NCI-H2081 treated with DMSO at 0.1 percent for 48 hours (cell line): ENCODE data around the gene HYDIN.
"Not testable (repeated sequence)": the region's sequence is repeated elsewhere in the genome, so short reads cannot be mapped to it uniquely, and the experiment has no call there.

Experiments used
- DNase-seq: peaks from one replicate; lab custom pipeline; 2025; lab: John Stamatoyannopoulos, UW

Gene HYDIN

GRCh38 chr16:70992511-70992910 is 238.0 kb downstream of the HYDIN start:
- DNase-seq, result not testable (repeated sequence)

- DNase-seq, result not testable (repeated sequence)
These were observed 243.4 kb downstream of the HYDIN start for GRCh38 chr16:70987019-70987715.

- peak; percentile 73 for DNase-seq
These were observed 245.8 kb downstream of the HYDIN start for GRCh38 chr16:70984675-70985074.

DNA sequence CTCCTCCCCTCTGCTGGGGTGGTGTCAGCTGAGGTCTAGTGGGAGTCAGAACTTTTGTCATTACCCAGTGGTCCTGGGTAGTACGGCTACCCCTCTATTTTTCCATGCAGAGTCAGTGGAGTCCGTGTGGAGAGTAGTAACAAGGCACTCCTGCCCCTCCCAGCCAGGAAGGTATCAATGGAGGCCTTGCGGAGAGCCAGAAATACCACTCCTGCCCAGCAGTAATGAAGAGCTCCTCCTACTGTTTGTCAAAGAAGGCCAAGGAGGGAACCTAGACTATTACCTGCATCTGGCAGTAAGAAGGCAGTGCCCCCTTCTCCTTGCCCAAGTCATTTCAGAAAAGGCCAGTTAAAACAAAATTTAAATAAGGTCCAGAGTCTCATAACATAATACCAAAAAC is 262.2 kb downstream of the HYDIN start:
- DNase-seq, result not testable (repeated sequence)

DNA sequence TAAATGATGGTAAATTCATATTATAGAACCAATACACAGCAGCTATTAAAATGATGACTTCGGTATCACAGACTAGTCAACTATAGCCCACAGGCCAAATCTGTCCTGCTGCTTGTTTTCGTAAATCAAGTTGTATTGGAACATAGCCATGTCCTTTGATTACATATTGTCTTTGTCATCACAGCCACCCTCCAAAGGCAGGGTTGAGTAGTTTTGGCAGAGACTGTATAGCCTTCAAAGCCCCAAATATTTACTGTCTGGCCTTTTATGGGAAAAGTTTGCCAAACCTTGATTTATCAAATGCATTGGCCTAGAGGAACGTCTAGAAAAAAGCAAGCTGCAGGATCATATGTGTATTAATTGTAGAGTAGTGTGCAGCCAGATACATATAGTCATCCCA is 270.4 kb downstream of the HYDIN start:
- not testable (repeated sequence) for DNase-seq

DNA sequence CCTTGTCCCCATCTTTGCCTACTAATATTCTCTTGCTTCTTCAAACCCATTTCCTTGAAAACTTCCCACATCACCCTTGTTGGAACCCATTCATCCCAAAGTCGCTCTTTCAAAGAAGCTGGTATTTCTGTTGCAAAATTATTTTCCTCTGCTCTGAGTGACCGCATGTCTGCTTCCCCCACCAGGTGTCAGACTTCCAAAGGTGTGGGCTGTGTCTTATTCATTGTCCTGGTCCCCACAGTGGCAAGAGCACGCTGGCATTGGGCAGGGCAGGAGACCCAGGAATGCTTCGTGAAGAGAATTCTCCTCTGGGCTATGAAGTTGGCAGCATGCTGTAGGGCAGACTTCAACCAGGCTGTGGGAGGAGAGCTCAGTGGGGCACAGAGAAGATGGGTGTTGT is 275.6 kb downstream of the HYDIN start:
- DNase-seq, result not testable (repeated sequence)

DNA sequence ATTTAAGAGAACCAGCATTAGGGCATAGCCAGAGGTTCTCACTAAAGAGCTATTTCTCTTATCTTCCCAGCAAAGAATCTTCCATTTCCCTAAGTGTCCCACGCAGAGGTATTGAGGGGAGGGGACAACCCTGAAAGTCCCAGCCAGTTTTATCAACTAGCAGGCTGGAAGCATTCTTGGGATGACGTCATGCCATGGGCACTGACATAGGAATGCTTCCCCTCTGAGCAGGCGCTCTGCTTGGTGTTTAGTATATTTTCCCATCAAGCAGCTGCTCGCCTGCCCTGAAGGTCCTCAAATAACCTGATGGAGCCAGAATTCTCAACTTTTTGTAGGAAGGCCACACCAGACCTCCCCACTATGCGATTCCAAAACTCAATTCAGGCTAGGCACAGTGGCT is 276.7 kb downstream of the HYDIN start:
- not testable (repeated sequence) for DNase-seq

- not testable (repeated sequence) for DNase-seq
These were observed 287.0 kb downstream of the HYDIN start for GRCh38 chr16:70943551-70943950.

DNA sequence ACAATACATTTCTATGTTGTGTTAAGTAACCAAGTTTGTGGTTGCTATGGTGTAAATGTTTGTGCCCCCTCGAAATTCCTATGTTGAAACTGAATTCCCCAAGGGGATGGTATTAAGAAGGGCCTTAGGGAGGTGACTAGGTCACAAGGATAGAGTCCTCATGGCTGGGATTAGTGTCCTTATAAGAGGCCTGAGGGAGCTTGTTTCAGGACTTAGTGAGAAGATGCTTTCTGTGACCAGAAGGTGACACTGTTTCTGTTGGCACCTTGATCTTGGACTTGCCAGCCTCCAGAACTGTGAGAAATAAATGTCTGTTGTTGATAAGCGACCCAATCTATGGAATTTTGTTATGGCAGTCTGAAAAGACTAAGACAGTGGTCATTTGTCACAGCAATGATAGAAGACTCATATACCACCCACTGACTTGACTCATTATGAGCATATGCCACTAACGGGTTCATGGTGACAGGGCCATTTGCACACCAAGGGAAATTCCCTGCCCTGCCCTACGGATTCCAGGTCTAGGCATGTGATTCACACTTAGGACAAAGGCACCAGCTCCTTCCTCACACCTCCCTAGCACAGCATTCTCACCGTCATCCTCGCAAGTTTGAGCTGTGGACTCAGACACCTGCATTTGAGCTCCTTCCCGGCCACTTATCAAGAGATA is 290.7 kb downstream of the HYDIN start:
- DNase-seq, result not testable (repeated sequence)

DNA sequence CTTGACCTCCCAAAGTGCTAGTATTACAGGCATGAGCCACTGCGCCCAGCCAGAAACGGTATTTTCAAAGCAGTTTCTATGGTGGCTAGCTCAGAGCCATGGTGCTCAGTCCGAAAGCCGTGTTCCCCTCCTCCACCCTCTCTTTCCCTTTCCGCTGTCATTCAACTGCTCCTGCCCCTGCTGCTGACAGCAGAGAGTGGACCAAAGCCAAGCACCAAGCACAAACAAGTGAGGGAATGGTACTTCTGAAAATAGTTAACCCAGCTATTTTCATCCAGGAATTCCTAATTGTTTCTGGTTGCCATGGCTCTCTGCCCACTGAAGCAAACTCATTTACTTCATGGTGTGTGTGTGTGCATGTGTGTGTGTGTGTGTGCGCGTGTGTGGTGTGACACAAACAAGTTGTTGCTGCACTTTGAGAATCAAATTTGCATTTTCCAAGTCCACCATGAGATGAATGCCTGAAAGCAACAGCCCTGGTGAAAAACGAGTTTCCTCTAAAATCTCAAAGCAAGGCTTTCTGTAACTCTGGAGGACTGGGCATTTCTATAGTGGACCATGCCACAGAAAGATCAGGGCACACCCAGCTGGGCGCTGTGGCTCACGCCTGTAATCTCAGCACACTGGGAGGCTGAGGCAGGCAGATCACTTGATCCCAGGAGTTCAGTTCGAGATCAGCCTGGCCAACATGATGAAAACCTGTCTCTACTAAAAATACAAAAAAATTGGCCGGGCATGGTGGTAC is 293.6 kb downstream of the HYDIN start:
- DNase-seq, result not testable (repeated sequence)

DNA sequence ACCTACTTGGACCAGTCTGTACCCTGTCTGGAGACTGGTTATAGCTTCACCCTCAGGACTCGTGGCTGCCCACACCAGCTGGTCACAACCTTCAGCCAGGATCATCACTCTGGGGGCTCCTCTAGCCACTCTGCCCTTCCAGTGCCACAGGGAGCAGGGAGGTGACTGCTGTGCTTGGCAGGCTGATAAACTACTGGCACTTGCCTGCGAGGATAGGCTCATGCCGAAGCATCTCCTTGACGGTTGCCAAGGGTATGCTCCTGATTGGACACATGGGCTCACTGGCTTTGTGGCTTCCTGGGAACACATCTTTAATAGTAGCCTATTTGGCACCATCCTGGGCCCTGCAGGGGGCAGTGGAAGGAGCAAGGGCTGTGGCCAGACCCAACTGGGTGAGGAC is 295.2 kb downstream of the HYDIN start:
- DNase-seq, result not testable (repeated sequence)

- DNase-seq, result not testable (repeated sequence)
These were observed 296.8 kb downstream of the HYDIN start for GRCh38 chr16:70933746-70934145.

- not testable (repeated sequence) for DNase-seq
These were observed 299.8 kb downstream of the HYDIN start for GRCh38 chr16:70930757-70931156.

DNA sequence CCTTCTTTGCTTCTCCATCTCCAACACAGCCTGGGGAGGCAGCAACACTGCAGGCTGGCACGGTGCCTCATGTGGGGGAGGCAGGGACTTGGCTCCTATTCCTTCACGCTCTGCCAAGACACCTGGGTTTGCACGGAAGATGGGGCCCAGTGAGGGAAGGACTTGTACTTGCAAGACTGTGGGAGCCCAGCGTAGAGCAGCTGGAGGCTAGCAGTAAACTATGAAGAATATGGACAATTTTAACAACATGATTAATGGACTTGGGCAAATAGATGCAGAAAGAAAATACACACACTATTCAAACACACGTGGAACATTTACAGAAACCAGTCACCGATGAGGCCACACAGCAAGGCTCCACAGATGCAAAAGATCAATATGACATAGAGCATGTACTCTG is 308.4 kb downstream of the HYDIN start:
- DNase-seq, result peak; percentile 16

- DNase-seq, result not testable (repeated sequence)
These were observed 309.9 kb downstream of the HYDIN start for GRCh38 chr16:70920661-70921060.

DNA sequence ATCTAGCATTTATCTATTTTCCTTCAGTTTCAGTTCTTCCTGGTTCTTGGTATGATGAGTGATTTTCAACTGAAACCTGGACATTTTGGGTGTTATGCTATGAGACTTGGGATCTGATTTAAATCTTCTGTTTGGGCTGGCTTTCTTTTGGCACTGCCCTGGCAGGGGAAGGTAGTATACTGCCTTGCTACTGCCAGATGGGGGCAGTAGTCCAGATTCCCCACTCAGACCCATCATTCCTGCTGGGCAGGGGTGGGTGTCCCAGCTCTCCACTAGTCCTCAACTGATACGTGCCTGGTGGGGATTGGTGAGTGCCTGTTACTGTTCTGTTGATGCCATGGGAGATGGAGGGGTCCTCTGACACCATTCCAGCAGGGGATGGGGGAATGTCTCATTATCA is 342.3 kb downstream of the HYDIN start:
- DNase-seq, result not testable (repeated sequence)

DNA sequence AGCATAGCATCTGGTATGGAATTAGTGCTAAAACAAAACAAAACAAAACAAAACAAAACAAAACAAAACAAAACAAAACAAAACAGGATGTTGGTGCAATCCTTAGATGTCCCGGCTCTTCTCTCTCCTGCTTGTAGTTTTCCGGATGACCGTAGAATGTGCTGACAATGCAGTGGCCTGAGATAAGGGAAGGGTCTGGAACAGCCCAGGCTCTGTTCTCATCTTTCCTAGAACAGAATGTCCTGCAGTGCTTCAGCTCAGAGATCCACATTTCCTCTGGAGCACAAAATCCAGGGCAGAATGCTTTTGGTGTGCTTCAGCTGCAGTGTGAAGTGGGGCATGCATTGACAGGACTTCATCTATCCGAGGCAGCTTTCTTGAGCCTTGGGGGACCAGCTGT is 345.9 kb downstream of the HYDIN start:
- DNase-seq, result not testable (repeated sequence)

DNA sequence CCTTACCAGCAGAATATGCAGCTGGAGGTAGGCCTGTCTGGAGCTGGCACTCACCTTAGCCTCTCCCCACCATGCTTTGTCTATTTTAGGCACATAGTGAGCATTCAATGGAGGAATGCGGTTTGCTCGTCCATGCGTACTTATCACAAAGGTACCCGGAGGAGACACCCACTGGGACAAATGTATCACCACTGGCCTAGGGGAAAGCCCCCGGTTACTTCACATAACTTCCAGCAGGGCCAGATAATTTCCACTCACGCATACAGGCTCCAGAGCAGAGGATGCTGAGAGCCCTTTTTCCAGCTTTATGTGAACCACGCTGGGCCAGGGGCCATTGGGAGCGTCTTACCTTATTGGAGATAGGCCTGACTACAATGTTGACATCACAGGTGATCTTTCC is 348.2 kb downstream of the HYDIN start:
- not testable (repeated sequence) for DNase-seq

DNA sequence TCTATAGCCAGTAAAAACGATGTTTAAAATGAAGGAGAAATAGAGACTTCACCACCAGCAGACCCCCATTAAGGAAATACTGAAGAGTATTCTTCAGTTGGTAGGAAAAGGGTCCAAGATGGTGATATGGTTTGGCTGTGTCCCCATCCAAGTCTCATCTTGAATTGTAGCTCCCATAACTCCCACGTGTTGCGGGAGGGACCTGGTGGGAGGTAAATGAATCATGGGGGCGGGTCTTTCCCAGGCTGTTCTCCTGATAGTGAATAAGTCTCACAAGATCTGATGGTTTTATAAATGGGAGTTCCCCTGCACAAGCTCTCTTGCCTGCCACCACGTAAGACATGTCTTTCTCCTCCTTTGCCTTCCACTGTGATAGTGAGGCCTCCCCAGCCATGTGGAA is 352.6 kb downstream of the HYDIN start:
- DNase-seq, result not testable (repeated sequence)

- not testable (repeated sequence) for DNase-seq
These were observed 354.1 kb downstream of the HYDIN start for GRCh38 chr16:70876442-70876841.

GRCh38 chr16:70864698-70865097 is 365.8 kb downstream of the HYDIN start:
- DNase-seq, result not testable (repeated sequence)

GRCh38 chr16:70861996-70862395 is 368.5 kb downstream of the HYDIN start:
- DNase-seq, result not testable (repeated sequence)

- DNase-seq, result not testable (repeated sequence)
These were observed 379.2 kb downstream of the HYDIN start for GRCh38 chr16:70851299-70851698.
